HG03159 (cell line): ENCODE data around the gene GUCA2A.

ENCODE experiments used
- ATAC-seq: cut with Tn5 transposase; IDR thresholded peaks from one replicate; pipeline ENCODE4 v1.9.1; 2021; ENCODE audit warnings: mild to moderate bottlenecking, moderate library complexity; ENCODE audit not compliant: unreplicated experiment

The GUCA2A gene

GRCh38 chr1:42177541-42177981, 13.0 kb upstream of the GUCA2A start:
- ATAC-seq, result no peak

GRCh38 chr1:42176902-42177519, 12.5 kb upstream of the GUCA2A start:
- ATAC-seq, result no peak

DNA sequence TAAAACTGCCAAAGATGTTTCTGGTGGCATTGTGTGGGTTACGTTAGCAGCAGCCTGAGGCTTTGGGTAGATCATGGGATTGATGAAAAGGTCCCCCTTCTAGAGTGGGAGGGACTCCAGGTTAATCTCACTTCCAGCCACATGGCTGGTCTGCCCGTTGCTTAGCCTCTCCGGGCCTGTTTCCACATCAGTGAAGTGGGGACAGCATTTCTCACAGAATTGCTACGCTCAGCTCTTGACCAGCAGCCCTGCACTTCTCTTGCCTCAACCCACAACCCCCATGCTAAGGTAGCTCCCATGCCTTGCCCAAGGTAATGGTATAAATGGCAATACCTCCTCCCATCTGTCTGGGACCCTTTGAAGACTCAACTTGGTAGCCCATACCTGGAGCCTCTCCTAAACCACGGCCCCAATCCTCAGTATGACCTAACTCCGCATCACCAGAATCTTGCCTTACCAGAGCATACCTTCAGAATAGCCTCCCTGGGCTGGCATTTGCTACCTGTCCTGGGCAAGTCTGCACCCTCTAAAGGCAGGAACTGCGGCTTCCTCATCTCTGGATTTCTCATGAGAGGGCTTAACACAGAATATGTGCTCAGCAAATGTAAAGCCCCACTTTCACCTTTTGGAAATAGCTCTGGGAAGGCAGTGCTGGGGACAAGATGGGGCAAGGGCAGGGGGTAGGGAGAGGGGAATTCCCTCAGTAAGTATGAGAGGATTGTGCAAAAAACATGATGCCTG, 10.9 kb upstream of the GUCA2A start:
- ATAC-seq, result no peak

DNA sequence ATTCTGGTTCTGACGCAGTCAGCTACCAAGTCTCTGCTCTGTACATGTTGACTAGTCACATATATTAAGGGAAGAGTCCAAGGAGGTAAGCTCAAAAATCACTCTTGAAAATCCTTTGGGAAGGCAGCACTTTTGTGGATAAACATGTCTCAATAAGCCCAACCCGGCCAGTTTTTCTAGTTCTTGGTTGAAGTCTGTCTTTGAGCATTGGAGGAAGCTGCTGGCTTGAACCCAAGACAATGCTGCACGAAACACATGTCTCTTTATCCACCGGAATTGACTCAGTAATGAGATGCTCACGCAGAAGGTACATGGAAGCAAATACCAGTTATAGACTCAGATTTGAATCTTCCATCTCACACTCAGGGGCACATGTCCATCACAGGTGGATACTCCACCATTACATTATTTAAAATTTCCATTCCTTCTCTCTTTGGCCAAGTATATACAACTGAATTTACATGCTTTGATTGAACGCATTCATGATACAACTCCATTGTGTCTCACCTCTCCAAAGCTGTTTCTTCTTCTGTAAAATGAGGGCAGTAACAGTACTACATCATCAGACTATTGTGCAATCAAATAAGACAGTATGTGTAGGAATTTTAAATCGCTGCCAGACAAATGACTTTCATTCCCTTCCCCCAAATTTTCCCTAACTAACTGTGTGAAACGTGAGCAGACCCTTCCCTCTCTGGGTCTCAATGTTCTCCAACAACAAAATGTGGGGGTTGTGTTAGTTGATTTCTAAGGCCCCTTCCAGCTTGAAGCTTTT, 9.6 kb upstream of the GUCA2A start:
- ATAC-seq, result no peak

DNA sequence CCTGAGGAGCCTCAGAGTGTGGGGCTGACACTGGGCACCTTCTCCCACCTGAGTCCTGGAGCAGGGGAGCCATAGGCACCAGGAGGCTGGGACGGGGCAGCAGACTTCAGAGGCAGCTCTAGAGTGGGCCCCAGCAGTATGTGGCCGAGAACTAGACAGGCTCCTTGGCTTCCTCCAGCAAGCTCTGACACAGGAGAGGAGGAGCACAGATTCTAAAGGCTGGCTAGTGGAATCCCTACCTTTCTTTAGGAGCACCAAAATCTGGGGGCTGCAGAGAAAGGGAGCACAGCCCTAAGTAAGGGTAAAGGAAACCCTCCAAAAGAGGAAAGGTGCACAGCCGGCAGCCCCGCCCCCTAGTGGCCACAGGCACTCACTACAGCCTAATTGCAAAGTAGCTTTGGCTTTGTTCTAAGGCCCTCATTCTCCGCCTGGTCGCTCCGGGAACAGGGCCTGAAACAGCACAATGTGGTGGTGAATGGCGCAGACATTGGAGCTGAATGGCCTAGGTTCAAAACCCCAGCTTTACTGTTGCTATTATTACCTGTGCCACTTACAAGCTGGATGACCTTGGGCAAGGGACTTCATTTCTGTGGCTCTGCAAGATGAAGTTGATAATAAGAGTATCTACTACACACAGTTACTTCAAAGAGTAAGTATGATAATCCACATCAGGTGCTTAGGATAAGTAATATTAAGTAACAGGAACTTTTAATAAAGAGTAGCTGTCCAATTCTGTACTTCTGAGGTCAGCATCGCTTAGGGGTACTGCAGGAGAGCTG, 8.8 kb upstream of the GUCA2A start:
- ATAC-seq, result no peak

DNA sequence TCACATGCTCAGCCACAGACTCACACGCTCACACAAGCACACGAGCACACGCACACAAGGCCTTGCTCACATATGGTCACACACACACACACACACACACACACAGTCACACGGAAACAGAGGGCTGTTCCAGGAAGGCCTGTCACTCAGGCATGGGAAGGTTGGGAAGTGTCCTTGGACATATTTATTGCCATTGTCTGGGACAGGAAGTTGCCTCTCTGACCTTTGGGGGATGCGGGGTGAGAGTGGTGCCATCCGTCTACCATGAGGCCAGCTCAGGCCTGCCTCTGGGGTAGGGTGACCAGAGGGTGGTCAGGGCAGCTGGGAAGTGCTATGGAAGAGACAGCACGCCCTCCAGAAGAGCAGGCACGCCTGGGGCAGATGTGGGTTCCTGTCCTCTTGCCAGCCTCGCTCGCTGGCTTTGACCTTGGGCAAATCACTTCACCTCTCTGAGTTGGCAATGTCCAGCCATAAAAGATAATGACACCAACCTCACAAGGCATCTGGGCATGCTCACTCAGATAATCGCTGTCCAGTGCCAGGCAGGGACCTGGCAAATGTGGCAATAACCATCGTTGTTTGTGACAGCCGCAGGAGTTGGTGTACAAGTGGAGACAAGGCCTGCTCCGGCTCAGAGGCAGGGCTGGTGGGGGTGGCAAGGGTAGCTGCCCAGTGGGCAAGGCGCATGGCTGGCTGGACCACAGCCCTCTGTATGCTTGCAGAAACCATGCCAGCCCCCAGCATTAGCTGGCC, 8.0 kb upstream of the GUCA2A start:
- ATAC-seq, result no peak

GRCh38 chr1:42171679-42172266, 7.2 kb upstream of the GUCA2A start:
- ATAC-seq, result no peak

DNA sequence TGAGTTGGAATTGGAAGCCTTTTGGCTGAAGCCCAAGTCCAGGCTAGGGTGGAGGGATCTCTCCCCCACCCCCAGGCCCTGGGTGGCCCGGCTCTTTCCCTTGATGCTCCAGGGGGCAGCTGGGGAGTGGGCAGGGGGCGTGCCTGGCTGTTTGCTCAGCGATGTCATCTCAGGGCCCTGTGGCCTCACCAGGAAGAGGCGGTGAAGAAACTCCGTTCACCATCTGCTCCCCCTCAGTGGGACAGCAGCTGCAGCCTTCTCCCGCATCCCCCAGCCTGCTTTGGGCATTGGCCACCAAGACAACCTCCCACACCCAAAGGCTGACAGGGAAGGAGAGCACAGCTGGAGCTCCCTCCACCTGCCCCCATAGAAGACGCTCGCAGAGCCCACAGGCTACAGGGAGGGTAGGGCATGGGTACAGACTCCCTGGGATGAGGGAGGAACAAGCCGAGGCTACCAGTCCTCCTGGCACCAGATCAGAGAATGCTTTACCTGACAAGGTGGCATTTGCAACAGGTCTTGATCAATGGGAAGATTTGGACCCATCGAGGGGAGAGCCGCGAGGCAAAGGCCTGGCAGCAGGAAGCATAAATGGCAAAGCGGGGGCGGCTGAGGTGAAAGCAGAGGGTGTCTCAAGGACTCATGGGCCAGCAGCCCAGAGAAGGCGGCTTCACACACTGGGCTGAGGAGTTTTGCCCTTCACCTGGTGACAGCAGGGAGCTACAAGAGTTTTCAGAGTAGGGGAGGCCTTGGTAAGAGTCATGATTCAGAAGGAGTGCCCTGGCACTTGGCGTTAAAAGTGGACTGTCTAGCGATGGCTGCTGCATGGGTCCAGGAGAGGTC, 6.5 kb upstream of the GUCA2A start:
- ATAC-seq, result no peak

DNA sequence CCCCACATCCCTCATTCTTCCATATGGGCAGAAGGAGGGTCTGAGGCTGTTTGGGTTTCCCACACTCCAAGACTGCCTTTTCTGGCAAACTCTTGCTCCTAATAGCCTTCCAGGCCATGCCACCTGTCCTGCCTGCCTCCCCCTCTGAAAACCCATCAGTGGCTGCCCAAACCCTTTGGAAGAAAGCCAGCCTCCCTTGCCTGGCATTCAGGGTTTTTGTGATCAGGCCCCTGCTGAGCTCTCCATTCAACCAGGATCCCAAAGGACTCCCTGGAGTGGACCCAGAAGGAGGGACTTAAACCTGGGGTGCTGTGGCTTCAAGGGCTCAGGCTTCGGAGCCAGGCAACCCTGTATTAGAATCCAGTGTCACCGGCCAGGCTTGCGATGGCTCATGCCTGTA, 4.2 kb upstream of the GUCA2A start:
- ATAC-seq, result no peak

DNA sequence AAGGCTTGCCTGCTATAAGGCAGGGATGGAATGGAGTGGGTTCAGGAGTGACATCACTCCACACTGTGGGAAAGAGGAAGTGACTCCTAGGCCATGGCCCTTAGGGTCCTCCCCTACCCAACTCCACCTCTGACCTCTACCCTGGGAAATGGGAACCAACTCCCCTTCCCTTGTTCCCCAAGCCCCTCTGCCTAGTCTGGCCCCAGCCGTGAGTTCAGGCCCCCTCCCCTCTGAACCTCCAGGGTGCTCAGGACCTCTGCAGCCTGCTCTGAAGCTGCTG, 3.8 kb upstream of the GUCA2A start:
- ATAC-seq, result no peak

GRCh38 chr1:42167611-42168390, 3.3 kb upstream of the GUCA2A start:
- no peak for ATAC-seq

- no peak for ATAC-seq
These were observed 1.1 kb upstream of the GUCA2A start for GRCh38 chr1:42165511-42166210.

DNA sequence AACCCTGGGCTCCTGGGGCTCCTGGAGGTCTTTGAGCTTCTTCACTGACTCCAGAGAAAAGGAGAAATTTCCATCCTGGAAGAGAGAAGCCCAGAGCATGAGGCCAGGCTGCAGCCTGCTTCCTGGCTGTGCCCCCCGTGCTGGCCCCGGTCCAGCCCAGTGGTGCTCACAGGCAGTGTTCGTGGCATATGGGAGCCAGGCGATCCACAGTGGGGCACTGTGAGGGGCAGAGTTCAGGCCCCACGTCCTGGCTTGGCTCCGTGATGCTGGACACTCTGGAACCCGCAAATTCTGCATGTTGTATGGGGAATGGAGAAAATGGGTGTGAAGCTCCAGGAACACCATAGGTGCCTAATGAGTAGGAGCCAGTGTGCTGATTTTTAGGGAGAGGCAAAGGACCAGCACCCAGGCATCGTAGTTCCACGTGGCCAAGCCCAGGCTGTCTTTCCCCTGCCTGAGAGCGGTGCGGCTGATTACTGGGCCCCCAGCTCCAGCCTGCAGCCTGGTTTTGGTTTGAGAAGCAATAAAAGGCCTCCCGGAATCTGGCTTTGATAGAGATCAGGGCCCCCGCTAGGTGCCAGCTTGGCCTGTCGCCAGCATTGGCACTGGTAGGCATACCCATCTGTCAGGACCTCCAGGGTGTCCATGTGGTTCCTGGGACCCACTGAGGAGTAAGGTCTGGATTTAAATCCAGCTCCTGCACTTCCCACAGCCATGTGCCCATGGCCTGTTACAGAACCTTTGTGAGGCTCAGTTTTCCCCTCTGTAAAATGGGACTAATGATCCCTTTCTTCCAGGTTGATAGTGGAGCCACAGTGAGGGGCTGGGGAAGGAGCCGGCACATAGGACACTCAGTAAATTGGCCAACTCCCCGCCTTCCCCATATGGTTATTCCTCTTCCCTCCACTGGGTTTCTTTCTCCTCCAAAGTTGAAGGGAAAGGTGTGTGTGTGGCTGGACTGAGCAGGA, 725 bp downstream of the GUCA2A start:
- no peak for ATAC-seq

- ATAC-seq, result no peak
These were observed 1.4 kb downstream of the GUCA2A start for GRCh38 chr1:42163114-42163513.

- ATAC-seq, result no peak
These were observed 2.4 kb downstream of the GUCA2A start for GRCh38 chr1:42162181-42162580.

- no peak for ATAC-seq
These were observed 6.4 kb downstream of the GUCA2A start for GRCh38 chr1:42158189-42158588.

DNA sequence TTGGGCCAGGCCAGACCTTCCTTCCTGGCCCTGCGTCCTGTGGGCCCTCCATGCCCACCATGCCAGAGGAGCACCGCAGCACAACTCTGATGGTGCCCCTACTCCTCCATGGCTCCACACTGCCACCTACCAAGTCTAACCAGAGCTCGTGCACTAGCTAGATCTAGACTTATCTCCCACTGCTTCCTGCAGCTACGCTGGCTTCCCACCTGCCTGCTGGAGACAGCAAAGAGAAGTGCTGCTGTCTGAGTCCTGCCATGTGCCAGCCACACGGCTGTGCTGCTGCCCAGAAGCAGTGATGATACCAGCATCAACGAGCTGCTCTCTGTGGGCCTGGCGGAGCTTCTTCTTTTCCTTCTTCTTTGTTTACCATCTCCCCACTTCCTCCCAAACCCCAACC, 6.9 kb downstream of the GUCA2A start:
- ATAC-seq, result no peak
